ENCODE data around the gene ZNF440. TPM values are rescaled to one million over a fixed set of nuclear protein-coding genes. Genes with fewer than 3 reads are reported as not detected.
"Not testable (repeated sequence)": the region's sequence is repeated elsewhere in the genome, so short reads cannot be mapped to it uniquely, and the experiment has no call there.

ZNF440 gene
- polyA plus RNA-seq, 3 donors from 2014 or later, result 0.34 to 4.5 (median 2.4) TPM

GRCh38 chr19:11797491-11797890 is 16.6 kb upstream of the ZNF440 start:
- no peaks in the 10 kb centered on the region for H3K36me3 Mint-ChIP-seq
- H3K27me3 Mint-ChIP-seq (ENCODE audit: low read depth in 3 of 3), result peaks cover 0 to 5% (median 3%) of the 10 kb centered on the region in 3 donors
- peak overlapping the region; percentile 91 to 96 (median 92) for H3K4me3 Mint-ChIP-seq
- H3K4me1 Mint-ChIP-seq, result peaks cover 17 to 21% of the 10 kb centered on the region in 2 donors
- peak overlapping the region; percentile 76 to 94 (median 85) for H3K27ac Mint-ChIP-seq
- H3K9me3 Mint-ChIP-seq, result peaks cover 0 to 4% (median 0%) of the 10 kb centered on the region in 6 donors
- peak; percentile 74 to 75 (median 75) for DNase-seq

DNA sequence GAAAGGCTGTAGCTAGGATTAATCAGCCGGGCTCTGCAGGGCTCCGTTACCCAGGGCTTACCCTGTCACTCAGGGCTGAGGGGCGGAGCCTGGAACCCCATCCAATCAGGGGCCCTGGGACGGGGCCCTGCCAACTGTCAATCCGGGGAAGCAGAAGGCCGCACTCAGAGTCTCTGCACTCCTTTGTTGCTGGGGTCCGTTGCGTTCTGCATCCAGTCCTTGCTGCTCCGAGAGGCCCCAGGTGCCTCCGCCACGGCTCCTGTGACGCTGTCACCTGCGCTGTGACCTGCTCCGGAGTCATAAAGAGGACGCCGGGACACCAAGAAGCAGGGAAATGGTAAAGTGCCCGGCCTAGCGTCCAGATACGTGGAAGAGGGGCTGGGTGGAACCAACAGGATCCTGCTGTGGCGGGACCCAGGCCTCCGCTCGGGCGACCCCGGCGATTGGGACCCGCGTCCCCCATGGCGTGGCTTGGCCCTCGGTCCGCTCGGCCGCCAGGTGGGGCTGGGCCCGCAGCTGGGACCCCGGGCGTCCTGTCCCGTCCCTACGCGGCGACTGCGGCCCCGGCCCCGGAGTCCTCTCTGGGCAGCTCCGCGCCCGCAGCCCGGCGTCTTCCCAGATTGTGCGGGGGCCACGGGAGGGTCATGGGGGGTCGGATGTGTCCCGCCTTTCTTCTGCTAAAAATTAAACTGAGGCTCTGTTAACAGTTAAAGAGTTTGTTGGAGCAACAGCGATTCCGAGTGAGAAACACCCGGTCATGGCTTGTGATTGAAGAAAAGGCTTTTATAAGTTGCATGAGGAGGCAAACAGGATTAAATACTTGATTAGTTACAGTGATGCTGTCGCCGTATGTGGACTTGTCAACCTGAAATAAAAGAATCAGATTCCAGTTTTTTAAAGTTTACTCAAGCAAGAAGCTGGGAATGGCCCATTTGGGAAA is 15.4 kb upstream of the ZNF440 start, which contains the start of gene ZNF491:
Gene ZNF491 (plus strand): TSS at position 133 of the 940 bp plus-strand sequence. CDS start 7,431 bp downstream, outside the sequence.
- peaks cover 0 to 5% (median 3%) of the 10 kb centered on the region in 3 donors for H3K27me3 Mint-ChIP-seq (ENCODE audit: low read depth in 3 of 3)
- DNase-seq, result peak; percentile 79 to 80 (median 79)
- H3K4me3 Mint-ChIP-seq, result peak within 1 kb of the TSS; percentile 91 to 96 (median 92)
- H3K9me3 Mint-ChIP-seq, result peaks cover 0 to 4% (median 0%) of the 10 kb centered on the region in 6 donors
- peak within 1 kb of the TSS; percentile 76 to 94 (median 85) for H3K27ac Mint-ChIP-seq
- H3K4me1 Mint-ChIP-seq, result peaks cover 17 to 21% of the 10 kb centered on the region in 2 donors
- H3K36me3 Mint-ChIP-seq, result peaks cover 0 to 4% (median 0%) of the 10 kb centered on the region in 3 donors

GRCh38 chr19:11806354-11807098 is 7.5 kb upstream of the ZNF440 start:
- peaks cover 17 to 32% (median 30%) of the 10 kb centered on the region in 3 donors for H3K36me3 Mint-ChIP-seq
- peak in 1 of 3 donors; percentile 0 for DNase-seq

GRCh38 chr19:11807099-11807380 is 7.0 kb upstream of the ZNF440 start:
- Mint-ChIP-seq H3K27ac (no peak overlapping the region), H3K4me1 (no peaks in the 10 kb centered on the region), H3K36me3 (peaks cover 17 to 32% (median 30%) of the 10 kb centered on the region in 3 donors), H3K27me3 (ENCODE audit: low read depth in 3 of 3) (no peaks in the 10 kb centered on the region), H3K4me3 (no peak overlapping the region), H3K9me3 (peaks cover 20 to 34% (median 29%) of the 10 kb centered on the region in 6 donors)
- DNase-seq, result no peak

More at GRCh38 chr19:11806354-11807098, 7.5 kb upstream of the ZNF440 start:
- Mint-ChIP-seq H3K4me3 (no peak overlapping the region), H3K9me3 (peaks cover 20 to 34% (median 29%) of the 10 kb centered on the region in 6 donors), H3K4me1 (no peaks in the 10 kb centered on the region), H3K27me3 (ENCODE audit: low read depth in 3 of 3) (no peaks in the 10 kb centered on the region), H3K27ac (no peak overlapping the region)

- H3K4me3 Mint-ChIP-seq, result peak overlapping the region; percentile 92 to 94 (median 94)
- H3K36me3 Mint-ChIP-seq, result peaks cover 0 to 6% (median 3%) of the 10 kb centered on the region in 3 donors
- peaks cover 1 to 2% (median 2%) of the 10 kb centered on the region in 3 donors for H3K27me3 Mint-ChIP-seq (ENCODE audit: low read depth in 3 of 3)
- peak overlapping the region; percentile 83 to 91 (median 86) for H3K27ac Mint-ChIP-seq
- DNase-seq, result no peak
- peaks cover 29 to 33% of the 10 kb centered on the region in 2 donors for H3K4me1 Mint-ChIP-seq
- peaks cover 0 to 4% (median 3%) of the 10 kb centered on the region in 6 donors for H3K9me3 Mint-ChIP-seq
Observed at GRCh38 chr19:11813703-11814028, 407 bp upstream of the ZNF440 start.

GRCh38 chr19:11814700-11815035 is 595 bp downstream of the ZNF440 start:
- peak overlapping the region in 4 of 6 donors; percentile 5 to 85 (median 38) for H3K27ac Mint-ChIP-seq
- peaks cover 0 to 6% (median 3%) of the 10 kb centered on the region in 3 donors for H3K36me3 Mint-ChIP-seq
- peaks cover 0 to 3% (median 0%) of the 10 kb centered on the region in 6 donors for H3K9me3 Mint-ChIP-seq
- peaks cover 29 to 34% of the 10 kb centered on the region in 2 donors for H3K4me1 Mint-ChIP-seq
- H3K4me3 Mint-ChIP-seq, result peak overlapping the region; percentile 87 to 94 (median 87)
- H3K27me3 Mint-ChIP-seq (ENCODE audit: low read depth in 3 of 3), result peaks cover 1 to 2% (median 2%) of the 10 kb centered on the region in 3 donors
- no peak for DNase-seq

DNA sequence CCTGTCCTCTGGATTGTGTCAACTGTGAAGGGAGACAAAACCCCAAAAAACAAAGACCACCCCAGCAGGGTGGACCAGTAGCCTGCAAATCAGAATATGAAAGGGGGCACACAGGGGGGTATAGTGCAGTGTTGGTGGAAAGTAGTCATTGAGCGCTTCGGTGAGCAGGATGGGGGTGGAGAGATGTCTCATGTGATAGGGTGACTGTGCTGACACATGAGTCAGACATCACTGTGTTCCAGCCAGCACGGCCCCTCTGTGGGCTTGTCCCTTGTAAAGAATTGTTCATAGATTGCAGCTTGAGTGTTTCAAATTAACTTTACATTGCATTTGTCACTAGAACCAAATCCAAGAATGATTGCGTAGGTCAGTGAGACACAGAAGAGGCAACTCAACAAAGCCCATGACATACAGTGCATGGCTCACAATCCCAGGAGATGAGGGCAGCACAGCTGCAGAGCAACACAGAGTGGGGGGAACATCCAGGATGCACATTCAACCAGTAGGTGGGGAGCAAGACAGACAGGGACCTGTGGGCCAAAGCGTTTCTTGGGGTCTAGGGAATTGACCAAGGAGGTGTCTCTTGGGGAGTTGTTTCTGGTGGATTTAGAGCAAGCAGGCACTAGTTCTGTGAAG is 7.5 kb downstream of the ZNF440 start:
- Mint-ChIP-seq H3K27me3 (ENCODE audit: low read depth in 3 of 3) (no peaks in the 10 kb centered on the region), H3K4me1 (peaks cover 21 to 22% of the 10 kb centered on the region in 2 donors), H3K27ac (peak overlapping the region in 1 of 6 donors; percentile 70), H3K9me3 (peaks cover 0 to 18% (median 3%) of the 10 kb centered on the region in 6 donors), H3K36me3 (peaks cover 20 to 26% (median 23%) of the 10 kb centered on the region in 3 donors), H3K4me3 (no peak overlapping the region)
- DNase-seq, result no peak

DNA sequence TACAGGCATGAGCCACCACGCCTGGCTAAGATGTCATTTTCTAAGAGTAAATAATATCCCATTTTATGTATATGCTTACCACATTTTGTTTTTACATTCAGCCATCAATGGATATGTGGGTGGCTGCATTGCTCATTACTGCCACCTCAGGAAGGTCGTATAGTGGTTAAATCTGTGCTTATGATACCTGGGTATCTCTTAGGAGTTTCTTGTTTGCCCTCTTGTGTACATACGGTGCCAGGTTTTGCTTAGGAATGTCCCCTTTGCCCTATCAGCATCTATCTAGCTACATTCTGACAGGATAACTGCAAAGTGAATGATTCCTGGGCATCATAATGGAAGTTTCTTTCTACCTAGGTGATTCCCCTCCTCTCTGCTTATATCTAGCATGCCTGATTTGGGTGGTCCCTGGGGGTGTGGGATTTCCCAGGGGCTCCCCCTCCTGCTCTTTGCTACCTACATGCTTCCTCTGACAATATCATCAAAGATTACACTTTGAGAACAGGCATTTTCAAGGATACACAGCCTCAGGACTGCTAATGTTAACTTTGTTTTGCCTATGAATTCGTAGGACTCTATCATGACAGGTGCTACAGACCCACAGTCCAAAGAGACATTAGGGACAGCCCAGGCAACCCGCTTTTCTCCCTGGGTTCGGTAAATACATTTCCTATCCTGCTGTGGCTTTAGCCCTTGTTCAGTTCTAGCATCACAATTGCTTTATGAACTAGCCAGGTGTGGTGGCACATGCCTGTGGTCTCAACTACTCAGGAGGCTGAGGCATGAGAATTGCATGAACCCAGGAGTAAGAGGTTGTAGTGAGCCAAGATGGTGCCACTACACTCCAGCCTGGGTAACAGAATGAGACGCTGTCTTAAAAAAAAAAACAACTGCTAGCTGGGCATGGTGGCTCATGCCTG is 15.1 kb downstream of the ZNF440 start:
- H3K4me3 Mint-ChIP-seq; H3K27ac Mint-ChIP-seq; H3K27me3 Mint-ChIP-seq (ENCODE audit: low read depth in 3 of 3); DNase-seq; H3K4me1 Mint-ChIP-seq: not testable (repeated sequence)
- H3K36me3 Mint-ChIP-seq, result peaks cover 61 to 71% (median 64%) of the 10 kb centered on the region in 3 donors
- peaks cover 27 to 80% (median 42%) of the 10 kb centered on the region in 6 donors for H3K9me3 Mint-ChIP-seq

DNA sequence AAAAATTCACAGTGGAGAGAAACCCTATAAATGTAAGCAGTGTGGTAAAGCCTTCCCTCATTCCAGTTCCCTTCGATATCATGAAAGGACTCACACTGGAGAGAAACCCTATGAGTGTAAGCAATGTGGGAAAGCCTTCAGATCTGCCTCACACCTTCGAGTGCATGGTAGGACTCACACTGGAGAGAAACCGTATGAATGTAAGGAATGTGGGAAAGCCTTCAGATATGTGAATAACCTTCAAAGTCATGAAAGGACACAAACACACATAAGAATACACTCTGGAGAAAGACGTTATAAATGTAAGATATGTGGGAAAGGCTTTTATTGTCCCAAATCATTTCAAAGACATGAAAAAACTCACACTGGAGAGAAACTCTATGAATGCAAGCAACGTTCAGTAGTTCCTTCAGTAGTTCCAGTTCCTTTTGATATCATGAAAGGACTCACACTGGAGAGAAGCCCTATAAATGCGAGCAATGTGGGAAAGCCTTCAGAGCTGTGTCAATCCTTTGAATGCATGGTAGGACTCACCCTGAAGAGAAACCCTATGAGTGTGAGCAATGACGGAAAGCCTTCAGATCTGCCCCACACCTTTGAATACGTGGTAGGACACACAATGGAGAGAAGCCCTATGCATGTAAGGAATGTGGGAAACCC is 18.3 kb downstream of the ZNF440 start:
- Mint-ChIP-seq H3K4me1 (peaks cover 0 to 4% of the 10 kb centered on the region in 2 donors), H3K27me3 (ENCODE audit: low read depth in 3 of 3) (peaks cover 0 to 2% (median 1%) of the 10 kb centered on the region in 3 donors), H3K4me3 (no peak overlapping the region), H3K9me3 (peaks cover 27 to 79% (median 43%) of the 10 kb centered on the region in 6 donors), H3K27ac (no peak overlapping the region), H3K36me3 (peaks cover 52 to 70% (median 62%) of the 10 kb centered on the region in 3 donors)
- DNase-seq, result no peak

DNA sequence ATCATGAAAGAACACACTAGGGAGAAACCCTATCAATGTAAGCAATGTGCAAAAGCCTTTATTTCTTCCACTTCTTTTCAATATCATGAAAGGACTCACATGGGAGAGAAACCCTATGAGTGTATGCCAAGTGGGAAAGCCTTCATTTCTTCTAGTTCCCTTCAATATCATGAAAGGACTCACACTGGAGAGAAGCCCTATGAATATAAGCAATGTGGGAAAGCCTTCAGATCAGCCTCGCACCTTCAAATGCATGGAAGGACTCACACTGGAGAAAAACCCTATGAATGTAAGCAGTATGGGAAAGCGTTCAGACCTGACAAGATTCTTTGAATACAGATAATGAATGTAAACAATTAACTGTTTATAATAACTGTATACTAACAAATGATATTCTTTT is 19.5 kb downstream of the ZNF440 start:
- Mint-ChIP-seq H3K27me3 (ENCODE audit: low read depth in 3 of 3) (peaks cover 0 to 2% (median 1%) of the 10 kb centered on the region in 3 donors), H3K9me3 (peaks cover 25 to 68% (median 42%) of the 10 kb centered on the region in 6 donors), H3K27ac (no peak overlapping the region), H3K4me3 (no peak overlapping the region), H3K36me3 (peaks cover 47 to 62% (median 52%) of the 10 kb centered on the region in 3 donors), H3K4me1 (no peaks in the 10 kb centered on the region)
- DNase-seq, result no peak

DNA sequence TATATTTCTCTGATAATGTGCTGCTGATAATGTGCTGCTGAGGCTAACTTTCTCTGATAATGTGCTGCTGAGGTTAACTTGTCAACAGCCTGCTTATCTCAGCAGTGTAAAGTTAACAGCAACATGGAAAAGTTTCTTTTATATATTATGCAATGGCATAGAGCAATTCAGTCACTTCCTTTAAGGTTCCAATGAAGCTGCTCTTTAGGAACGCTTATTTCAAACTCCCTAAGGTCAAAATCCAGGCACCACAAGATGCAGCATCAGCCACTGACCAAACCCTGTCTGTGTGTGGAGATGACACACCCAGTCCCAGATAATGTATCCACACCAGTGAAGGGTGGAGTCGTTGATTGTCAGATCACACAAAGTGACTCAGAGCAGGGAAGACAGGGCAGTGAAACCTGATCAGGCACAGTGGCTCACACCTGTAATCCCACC is 21.6 kb downstream of the ZNF440 start:
- H3K4me3 Mint-ChIP-seq; H3K27me3 Mint-ChIP-seq (ENCODE audit: low read depth in 3 of 3); H3K4me1 Mint-ChIP-seq; H3K27ac Mint-ChIP-seq; DNase-seq: not testable (repeated sequence)
- peaks cover 31 to 46% (median 39%) of the 10 kb centered on the region in 3 donors for H3K36me3 Mint-ChIP-seq
- peaks cover 17 to 57% (median 32%) of the 10 kb centered on the region in 6 donors for H3K9me3 Mint-ChIP-seq

GRCh38 chr19:11843722-11844121 is 29.6 kb downstream of the ZNF440 start:
- no peak overlapping the region for H3K27ac Mint-ChIP-seq
- H3K27me3 Mint-ChIP-seq (ENCODE audit: low read depth in 3 of 3), result peaks cover 0 to 7% (median 2%) of the 10 kb centered on the region in 3 donors
- no peak for DNase-seq
- H3K4me3 Mint-ChIP-seq, result no peak overlapping the region
- peaks cover 0 to 5% (median 0%) of the 10 kb centered on the region in 6 donors for H3K9me3 Mint-ChIP-seq
- peaks cover 10 to 12% of the 10 kb centered on the region in 2 donors for H3K4me1 Mint-ChIP-seq
- peaks cover 0 to 4% (median 3%) of the 10 kb centered on the region in 3 donors for H3K36me3 Mint-ChIP-seq
